ENCODE results near the gene GAB2.

The GAB2 gene

DNA sequence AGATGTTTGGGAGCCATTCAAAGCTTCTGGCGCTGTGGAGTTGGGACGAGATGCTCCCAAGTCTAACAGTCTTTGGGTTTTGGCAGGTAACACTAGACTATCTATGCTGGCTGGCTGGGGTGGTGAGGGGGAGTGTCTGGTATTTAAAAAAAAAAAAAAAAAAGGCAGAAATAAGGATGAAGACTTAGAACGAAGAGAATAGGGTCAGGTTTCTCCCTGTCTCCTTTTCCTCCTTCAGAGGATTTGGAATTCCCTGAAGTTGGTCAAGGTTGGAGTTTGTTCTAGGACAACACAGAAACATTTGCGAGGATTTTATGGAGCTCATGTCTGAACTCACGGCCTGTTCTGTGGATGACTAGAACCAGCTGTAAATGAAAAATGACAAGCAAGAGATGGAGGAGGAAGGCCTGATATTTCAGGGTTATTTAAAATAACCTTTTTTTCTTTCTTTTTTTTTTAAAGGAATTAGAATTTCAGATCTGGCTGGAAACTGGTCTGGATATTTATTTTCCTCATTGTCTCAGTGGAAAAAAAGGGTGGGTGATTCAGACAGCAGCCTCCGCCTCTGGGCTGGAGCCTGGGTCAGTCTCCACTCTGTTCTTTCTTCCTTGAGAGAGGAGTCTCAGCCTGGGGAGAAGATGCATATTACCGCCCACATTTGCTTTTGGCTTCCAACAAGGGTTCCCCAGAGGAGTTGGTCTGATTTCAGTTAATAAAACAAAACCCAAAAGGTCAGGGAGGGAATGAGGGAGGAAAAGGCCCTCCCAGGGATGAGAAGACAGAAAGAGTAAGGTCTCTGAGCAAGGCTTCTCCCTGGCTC, 148.8 kb downstream of the GAB2 start:
- ChIA-PET POLR2A (no interaction called here), CTCF (no interaction called here)
- Histone ChIP-seq H3K27me3 (replicated peaks in 2 of 5; ENCODE audit: control insufficient read depth in 4 of 5, insufficient read depth in 5 of 5, low read length in 4 of 5) (no peaks in the 10 kb centered on the region), H3K4me3 (ENCODE audit: control insufficient read depth in 1 of 7, extremely low read depth in 1 of 7, insufficient read depth in 4 of 7, low read depth in 2 of 7, low read length in 6 of 7) (no peak overlapping the region), H3K9me3 (ENCODE audit: control extremely low read depth in 1 of 5, control insufficient read depth in 4 of 5, insufficient read depth in 2 of 5, low read depth in 1 of 5, low read length in 4 of 5) (peaks cover 0 to 15% (median 12%) of the 10 kb centered on the region in 5 experiments), H3K36me3 (ENCODE audit: control insufficient read depth in 4 of 4, insufficient read depth in 4 of 4, low read length in 3 of 4) (peaks cover 3 to 32% (median 14%) of the 10 kb centered on the region in 4 experiments), H3K4me1 (ENCODE audit: control extremely low read depth in 1 of 4, control insufficient read depth in 4 of 4, insufficient read depth in 4 of 4, low read length in 3 of 4) (peaks cover 0 to 5% (median 1%) of the 10 kb centered on the region in 4 experiments), H3K27ac (ENCODE audit: insufficient read depth in 1 of 2, low read depth in 1 of 2, low read length in 2 of 2, poor library complexity in 1 of 2, severe bottlenecking in 2 of 2) (no peak overlapping the region)
- 100% methylated on average over 4 of the region's 7 CpGs for WGBS (ENCODE audit: insufficient coverage)
- no peak for DNase-seq

DNA sequence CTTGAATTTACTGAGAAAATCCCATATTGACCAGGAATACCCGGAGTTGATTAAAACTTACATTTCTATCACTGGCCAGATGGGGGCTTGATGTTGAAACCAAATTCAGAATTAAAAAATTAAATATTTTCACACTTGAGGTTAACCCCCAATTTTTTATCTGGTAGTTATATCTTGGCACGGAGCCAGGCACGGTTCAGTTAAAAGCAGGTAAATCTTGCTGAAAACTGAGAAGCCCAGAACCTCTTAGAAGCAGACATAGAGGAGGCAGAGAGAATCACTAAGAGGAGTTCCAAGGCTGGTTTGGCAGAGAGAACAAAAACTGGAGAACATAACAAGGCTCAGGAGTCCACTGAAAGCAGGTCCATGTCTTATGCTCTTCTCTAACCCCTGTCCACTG, 151.2 kb downstream of the GAB2 start:
- CTCF ChIA-PET, result interaction anchor here (1.6 kb wide), 1 partner anchor 10 kb away, joined by 7 read pairs; no protein-coding TSS in a partner anchor
- 50% methylated on average over 2 of the region's 3 CpGs for WGBS (ENCODE audit: insufficient coverage)

DNA sequence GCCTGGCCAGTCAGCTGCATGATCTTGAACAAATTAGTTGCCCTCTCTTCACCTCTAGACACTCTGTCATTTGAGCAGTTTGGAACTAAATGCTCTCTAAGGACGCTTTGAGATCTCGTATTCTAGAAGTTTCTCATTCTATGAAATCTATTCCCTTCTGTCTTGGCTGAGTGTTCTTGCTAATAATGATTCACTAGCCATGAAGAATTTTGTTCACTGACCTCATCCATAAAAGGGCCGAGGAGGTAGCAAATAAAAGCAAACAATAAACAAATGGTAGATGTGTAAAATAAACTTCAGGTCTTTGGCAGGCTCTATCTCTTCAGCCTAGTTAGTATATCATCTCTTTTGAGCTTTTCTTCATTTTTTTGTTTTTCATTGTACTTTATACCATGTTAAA, 152.3 kb downstream of the GAB2 start:
- DNase-seq, result no peak
- H3K27me3 ChIP-seq (replicated peaks in 2 of 5; ENCODE audit: control insufficient read depth in 4 of 5, insufficient read depth in 5 of 5, low read length in 4 of 5), result no peaks in the 10 kb centered on the region
- H3K36me3 ChIP-seq (ENCODE audit: control insufficient read depth in 4 of 4, insufficient read depth in 4 of 4, low read length in 3 of 4), result peaks cover 0 to 8% (median 3%) of the 10 kb centered on the region in 4 experiments
- ChIA-PET CTCF (interaction anchor here (1.6 kb wide), 1 partner anchor 11 kb away, joined by 7 read pairs; no protein-coding TSS in a partner anchor), POLR2A (no interaction called here)
- no CpG with 5 or more reads among the region's 3 CpGs for WGBS (ENCODE audit: insufficient coverage)
- H3K9me3 ChIP-seq (ENCODE audit: control extremely low read depth in 1 of 5, control insufficient read depth in 4 of 5, insufficient read depth in 2 of 5, low read depth in 1 of 5, low read length in 4 of 5), result no peaks in the 10 kb centered on the region
- H3K27ac ChIP-seq (ENCODE audit: insufficient read depth in 1 of 2, low read depth in 1 of 2, low read length in 2 of 2, poor library complexity in 1 of 2, severe bottlenecking in 2 of 2), result no peak overlapping the region
- peaks cover 0 to 5% (median 1%) of the 10 kb centered on the region in 4 experiments for H3K4me1 ChIP-seq (ENCODE audit: control extremely low read depth in 1 of 4, control insufficient read depth in 4 of 4, insufficient read depth in 4 of 4, low read length in 3 of 4)
- H3K4me3 ChIP-seq (ENCODE audit: control insufficient read depth in 1 of 7, extremely low read depth in 1 of 7, insufficient read depth in 4 of 7, low read depth in 2 of 7, low read length in 6 of 7), result no peak overlapping the region

More for the DNA sequence above, 151.2 kb downstream of the GAB2 start:
- H3K27me3 ChIP-seq (replicated peaks in 2 of 5; ENCODE audit: control insufficient read depth in 4 of 5, insufficient read depth in 5 of 5, low read length in 4 of 5), result no peaks in the 10 kb centered on the region
- POLR2A ChIA-PET, result no interaction called here
- DNase-seq, result no peak
- no peak overlapping the region for H3K4me3 ChIP-seq (ENCODE audit: control insufficient read depth in 1 of 7, extremely low read depth in 1 of 7, insufficient read depth in 4 of 7, low read depth in 2 of 7, low read length in 6 of 7)
- H3K9me3 ChIP-seq (ENCODE audit: control extremely low read depth in 1 of 5, control insufficient read depth in 4 of 5, insufficient read depth in 2 of 5, low read depth in 1 of 5, low read length in 4 of 5), result no peaks in the 10 kb centered on the region
- peaks cover 0 to 5% (median 1%) of the 10 kb centered on the region in 4 experiments for H3K4me1 ChIP-seq (ENCODE audit: control extremely low read depth in 1 of 4, control insufficient read depth in 4 of 4, insufficient read depth in 4 of 4, low read length in 3 of 4)
- no peak overlapping the region for H3K27ac ChIP-seq (ENCODE audit: insufficient read depth in 1 of 2, low read depth in 1 of 2, low read length in 2 of 2, poor library complexity in 1 of 2, severe bottlenecking in 2 of 2)
- peaks cover 5 to 9% (median 7%) of the 10 kb centered on the region in 4 experiments for H3K36me3 ChIP-seq (ENCODE audit: control insufficient read depth in 4 of 4, insufficient read depth in 4 of 4, low read length in 3 of 4)

DNA sequence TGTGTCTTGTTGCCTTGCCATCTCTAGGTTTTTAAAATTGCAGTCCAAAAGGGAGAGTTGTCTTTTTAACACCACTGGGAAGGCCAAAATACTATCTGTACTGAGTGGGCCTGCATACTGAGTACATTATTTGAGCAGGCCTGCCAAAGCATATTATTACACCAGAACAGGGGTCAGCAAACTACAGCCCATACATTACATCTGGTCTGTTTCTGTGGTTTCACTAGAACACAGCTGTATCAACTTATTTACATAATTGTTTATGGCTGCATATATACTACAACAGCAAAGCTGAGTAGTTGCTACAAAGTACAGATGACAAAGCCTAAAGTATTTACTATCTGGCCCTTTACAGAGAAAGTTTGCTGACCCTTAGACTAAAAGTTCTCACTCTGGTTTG, 154.9 kb downstream of the GAB2 start:
- H3K4me1 ChIP-seq (ENCODE audit: control extremely low read depth in 1 of 4, control insufficient read depth in 4 of 4, insufficient read depth in 4 of 4, low read length in 3 of 4), result peaks cover 0 to 5% (median 1%) of the 10 kb centered on the region in 4 experiments
- H3K36me3 ChIP-seq (ENCODE audit: control insufficient read depth in 4 of 4, insufficient read depth in 4 of 4, low read length in 3 of 4), result peaks cover 0 to 2% (median 0%) of the 10 kb centered on the region in 4 experiments
- ChIA-PET POLR2A (no interaction called here), CTCF (interaction anchor here (1.2 kb wide), 1 partner anchor 11 kb away, joined by 5 read pairs; no protein-coding TSS in a partner anchor)
- H3K9me3 ChIP-seq (ENCODE audit: control extremely low read depth in 1 of 5, control insufficient read depth in 4 of 5, insufficient read depth in 2 of 5, low read depth in 1 of 5, low read length in 4 of 5), result no peaks in the 10 kb centered on the region
- H3K27ac ChIP-seq (ENCODE audit: insufficient read depth in 1 of 2, low read depth in 1 of 2, low read length in 2 of 2, poor library complexity in 1 of 2, severe bottlenecking in 2 of 2), result no peak overlapping the region
- no peak overlapping the region for H3K4me3 ChIP-seq (ENCODE audit: control insufficient read depth in 1 of 7, extremely low read depth in 1 of 7, insufficient read depth in 4 of 7, low read depth in 2 of 7, low read length in 6 of 7)
- H3K27me3 ChIP-seq (replicated peaks in 2 of 5; ENCODE audit: control insufficient read depth in 4 of 5, insufficient read depth in 5 of 5, low read length in 4 of 5), result no peaks in the 10 kb centered on the region
- DNase-seq, result no peak

DNA sequence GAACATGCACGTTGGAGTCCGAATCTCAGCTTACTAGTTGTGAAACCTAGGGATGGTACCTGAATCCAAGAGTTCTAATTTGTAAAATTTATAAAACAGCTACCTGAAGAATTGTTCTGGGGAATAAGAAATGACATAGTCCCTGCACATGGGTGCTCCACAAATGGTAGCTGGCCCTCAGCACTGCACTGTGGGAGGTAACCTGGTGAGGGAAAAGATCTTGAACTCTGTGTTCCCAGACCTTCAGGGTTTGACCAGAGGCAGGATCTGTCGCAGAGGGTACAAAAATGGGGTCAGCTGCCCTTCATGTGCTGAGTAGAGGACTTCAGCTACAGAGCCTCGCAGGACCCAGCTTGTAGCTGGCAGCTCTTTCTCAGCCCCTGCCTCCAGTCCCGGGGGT, 155.4 kb downstream of the GAB2 start:
- no peak overlapping the region for H3K27ac ChIP-seq (ENCODE audit: insufficient read depth in 1 of 2, low read depth in 1 of 2, low read length in 2 of 2, poor library complexity in 1 of 2, severe bottlenecking in 2 of 2)
- WGBS (ENCODE audit: insufficient coverage), result 96% methylated on average over 5 of the region's 5 CpGs
- H3K4me1 ChIP-seq (ENCODE audit: control extremely low read depth in 1 of 4, control insufficient read depth in 4 of 4, insufficient read depth in 4 of 4, low read length in 3 of 4), result peaks cover 0 to 5% (median 2%) of the 10 kb centered on the region in 4 experiments
- CTCF ChIA-PET, result interaction anchor here (0.8 to 1.3 kb wide), 3 partner anchors 11 to 19 kb away, joined by 3 to 5 read pairs (median 5); no protein-coding TSS in a partner anchor
- peaks cover 0 to 2% (median 0%) of the 10 kb centered on the region in 4 experiments for H3K36me3 ChIP-seq (ENCODE audit: control insufficient read depth in 4 of 4, insufficient read depth in 4 of 4, low read length in 3 of 4)
- POLR2A ChIA-PET, result no interaction called here
- H3K4me3 ChIP-seq (ENCODE audit: control insufficient read depth in 1 of 7, extremely low read depth in 1 of 7, insufficient read depth in 4 of 7, low read depth in 2 of 7, low read length in 6 of 7), result no peak overlapping the region
- H3K27me3 ChIP-seq (replicated peaks in 2 of 5; ENCODE audit: control insufficient read depth in 4 of 5, insufficient read depth in 5 of 5, low read length in 4 of 5), result no peaks in the 10 kb centered on the region
- H3K9me3 ChIP-seq (ENCODE audit: control extremely low read depth in 1 of 5, control insufficient read depth in 4 of 5, insufficient read depth in 2 of 5, low read depth in 1 of 5, low read length in 4 of 5), result no peaks in the 10 kb centered on the region
- DNase-seq, result no peak

DNA sequence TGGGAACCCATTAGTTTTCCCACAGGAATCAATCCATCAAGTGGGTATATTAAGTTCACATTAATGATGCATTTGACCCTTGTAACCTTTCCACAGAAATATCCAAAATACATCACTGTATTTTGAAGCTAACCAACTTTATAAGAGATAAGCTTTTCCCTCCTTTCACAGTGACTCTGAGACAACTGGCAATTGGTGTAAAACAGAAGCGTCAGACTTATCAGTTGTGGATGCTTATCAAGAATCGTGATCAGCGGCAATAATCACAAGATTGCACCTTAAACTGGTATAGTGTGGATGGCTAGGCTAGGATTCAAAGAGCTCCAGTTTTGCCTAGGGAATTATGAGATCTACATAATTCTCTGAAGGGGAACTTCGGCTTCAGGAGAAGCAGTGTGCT, 155.8 kb downstream of the GAB2 start:
- no peaks in the 10 kb centered on the region for H3K27me3 ChIP-seq (replicated peaks in 2 of 5; ENCODE audit: control insufficient read depth in 4 of 5, insufficient read depth in 5 of 5, low read length in 4 of 5)
- ChIA-PET POLR2A (no interaction called here), CTCF (interaction anchor here (0.8 to 1.3 kb wide), 4 partner anchors 11 to 33 kb away, joined by 3 to 6 read pairs (median 4); no protein-coding TSS in a partner anchor)
- H3K4me3 ChIP-seq (ENCODE audit: control insufficient read depth in 1 of 7, extremely low read depth in 1 of 7, insufficient read depth in 4 of 7, low read depth in 2 of 7, low read length in 6 of 7), result no peak overlapping the region
- peaks cover 0 to 2% (median 0%) of the 10 kb centered on the region in 4 experiments for H3K36me3 ChIP-seq (ENCODE audit: control insufficient read depth in 4 of 4, insufficient read depth in 4 of 4, low read length in 3 of 4)
- no peaks in the 10 kb centered on the region for H3K9me3 ChIP-seq (ENCODE audit: control extremely low read depth in 1 of 5, control insufficient read depth in 4 of 5, insufficient read depth in 2 of 5, low read depth in 1 of 5, low read length in 4 of 5)
- 98% methylated on average over 4 of the region's 4 CpGs for WGBS (ENCODE audit: insufficient coverage)
- peaks cover 0 to 9% (median 6%) of the 10 kb centered on the region in 4 experiments for H3K4me1 ChIP-seq (ENCODE audit: control extremely low read depth in 1 of 4, control insufficient read depth in 4 of 4, insufficient read depth in 4 of 4, low read length in 3 of 4)
- no peak overlapping the region for H3K27ac ChIP-seq (ENCODE audit: insufficient read depth in 1 of 2, low read depth in 1 of 2, low read length in 2 of 2, poor library complexity in 1 of 2, severe bottlenecking in 2 of 2)
- no peak for DNase-seq

DNA sequence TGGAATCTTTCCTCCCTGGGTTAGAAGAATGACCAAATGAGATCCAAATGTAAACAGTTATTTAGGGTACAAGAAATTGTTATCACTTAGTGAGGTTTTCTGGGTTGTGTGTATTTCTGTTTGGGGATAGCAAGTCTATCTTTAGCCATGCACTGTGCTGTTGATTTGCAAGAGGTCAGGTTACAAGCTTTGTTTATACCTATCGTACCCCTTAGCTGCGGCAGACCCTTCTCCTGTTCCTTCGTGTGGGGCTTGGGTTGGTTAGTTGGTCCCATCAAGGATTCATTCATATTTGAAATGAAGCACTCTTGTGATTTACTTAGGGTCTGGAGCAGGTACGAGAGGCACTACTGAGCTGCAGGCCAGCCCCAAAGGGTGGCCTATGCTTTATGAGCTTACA, 156.3 kb downstream of the GAB2 start:
- DNase-seq, result no peak
- Histone ChIP-seq H3K4me1 (ENCODE audit: control extremely low read depth in 1 of 4, control insufficient read depth in 4 of 4, insufficient read depth in 4 of 4, low read length in 3 of 4) (peaks cover 0 to 11% (median 8%) of the 10 kb centered on the region in 4 experiments), H3K4me3 (ENCODE audit: control insufficient read depth in 1 of 7, extremely low read depth in 1 of 7, insufficient read depth in 4 of 7, low read depth in 2 of 7, low read length in 6 of 7) (no peak overlapping the region), H3K27me3 (replicated peaks in 2 of 5; ENCODE audit: control insufficient read depth in 4 of 5, insufficient read depth in 5 of 5, low read length in 4 of 5) (no peaks in the 10 kb centered on the region), H3K36me3 (ENCODE audit: control insufficient read depth in 4 of 4, insufficient read depth in 4 of 4, low read length in 3 of 4) (peaks cover 0 to 2% (median 0%) of the 10 kb centered on the region in 4 experiments), H3K9me3 (ENCODE audit: control extremely low read depth in 1 of 5, control insufficient read depth in 4 of 5, insufficient read depth in 2 of 5, low read depth in 1 of 5, low read length in 4 of 5) (no peaks in the 10 kb centered on the region), H3K27ac (ENCODE audit: insufficient read depth in 1 of 2, low read depth in 1 of 2, low read length in 2 of 2, poor library complexity in 1 of 2, severe bottlenecking in 2 of 2) (no peak overlapping the region)
- ChIA-PET CTCF (interaction anchor here (0.8 to 1.8 kb wide), 6 partner anchors 9 to 33 kb away, joined by 3 to 7 read pairs (median 4); no protein-coding TSS in a partner anchor), POLR2A (no interaction called here)
- 98% methylated on average over 4 of the region's 4 CpGs for WGBS (ENCODE audit: insufficient coverage)
